Keratinocyte (primary cell): ENCODE measurements around the gene LYL1. TPM values are rescaled to one million over a fixed set of nuclear protein-coding genes. Genes with fewer than 3 reads are reported as not detected.

Experiments
- DNase-seq: peaks from one replicate; pipeline ENCODE4 v3.0.0-alpha.2; 2011; ENCODE audit warnings: low read depth, missing footprints, low spot score
- FAIRE-seq: peaks from 2 replicates; lab custom pipeline; 2011; peaks lifted over from hg19 to GRCh38; lab: Jason Lieb, UNC
- H2AFZ ChIP-seq: 2 replicates; pipeline ENCODE4 v1.6.0; 2012; ENCODE audit warnings: low read length, control low read depth, inconsistent platforms; ENCODE audit not compliant: control insufficient read depth
- H3K27ac ChIP-seq: 2 replicates; pipeline ENCODE4 v1.5.1; 2011; ENCODE audit warnings: low read length; ENCODE audit not compliant: control insufficient read depth, insufficient read depth
- H3K27me3 ChIP-seq: 3 replicates; pipeline ENCODE4 v1.6.0; 2011; ENCODE audit warnings: low read length; ENCODE audit not compliant: control insufficient read depth, insufficient read depth; ENCODE audit errors: extremely low read depth
- H3K36me3 ChIP-seq, 2 experiments: 2 replicates in 1 of 2; 3 replicates in 1 of 2; pipeline ENCODE4 v1.5.1; 2011; ENCODE audit warnings: low read length in 2 of 2, mild to moderate bottlenecking in 1 of 2; ENCODE audit not compliant: control insufficient read depth in 2 of 2, insufficient read depth in 2 of 2; ENCODE audit errors: extremely low read depth in 1 of 2
- H3K4me1 ChIP-seq: 3 replicates; pipeline ENCODE4 v1.5.1; 2011; ENCODE audit warnings: low read length; ENCODE audit not compliant: control insufficient read depth, insufficient read depth; ENCODE audit errors: extremely low read depth
- H3K4me2 ChIP-seq: 3 replicates; pipeline ENCODE4 v1.6.0; 2011; ENCODE audit warnings: low read depth, low read length; ENCODE audit not compliant: control insufficient read depth, insufficient read depth; ENCODE audit errors: extremely low read depth
- H3K4me3 ChIP-seq, 3 experiments: fragments of 200-600 bp in 1 of 3; sonication (generic) in 1 of 3; 2 replicates in 2 of 3; 3 replicates in 1 of 3; pipeline ENCODE4 v1.5.1; 2011 to 2016; ENCODE audit warnings: low read length in 3 of 3, mild to moderate bottlenecking in 3 of 3, control low read depth in 2 of 3, inconsistent platforms in 1 of 3, low read depth in 1 of 3, mixed read lengths in 1 of 3, mixed run types in 1 of 3, moderate library complexity in 1 of 3; ENCODE audit not compliant: control insufficient read depth in 2 of 3, insufficient read depth in 2 of 3; ENCODE audit errors: extremely low read depth in 1 of 3
- H3K79me2 ChIP-seq: 2 replicates; pipeline ENCODE4 v1.6.0; 2012; ENCODE audit warnings: low read length; ENCODE audit not compliant: control insufficient read depth, insufficient read depth
- H3K9ac ChIP-seq: 3 replicates; pipeline ENCODE4 v1.6.0; 2011; ENCODE audit warnings: low read length; ENCODE audit not compliant: control insufficient read depth, insufficient read depth; ENCODE audit errors: extremely low read depth
- H3K9me1 ChIP-seq: 3 replicates; pipeline ENCODE4 v1.6.0; 2011; ENCODE audit warnings: low read length; ENCODE audit not compliant: control insufficient read depth, insufficient read depth; ENCODE audit errors: extremely low read depth
- H3K9me3 ChIP-seq: 2 replicates; pipeline ENCODE4 v1.5.1; 2012; ENCODE audit warnings: low read depth, low read length; ENCODE audit not compliant: control insufficient read depth
- H4K20me1 ChIP-seq: 3 replicates; pipeline ENCODE4 v1.6.0; 2011; ENCODE audit warnings: low read length; ENCODE audit not compliant: control insufficient read depth, insufficient read depth; ENCODE audit errors: extremely low read depth
- CTCF ChIP-seq, 3 experiments: IDR thresholded peaks in 1 of 3; conservative IDR thresholded peaks in 1 of 3; optimal IDR thresholded peaks in 1 of 3; 2 replicates in 2 of 3; 3 replicates in 1 of 3; pipeline versions ENCODE3 to v1.5.1; 2011; ENCODE audit warnings: low read length in 3 of 3, mild to moderate bottlenecking in 3 of 3, moderate library complexity in 2 of 3, control low read depth in 1 of 3, inconsistent platforms in 1 of 3; ENCODE audit not compliant: insufficient read depth in 2 of 3; ENCODE audit errors: extremely low read depth in 1 of 3
- EZH2 ChIP-seq: IDR thresholded peaks from one replicate; pipeline ENCODE4 v1.6.1; 2012; ENCODE audit warnings: inconsistent platforms, mild to moderate bottlenecking, low read length, moderate library complexity
- dilution Hi-C: fragments of 300-500 bp; cut with MboI; formaldehyde crosslinking; loops from one replicate; pipeline ENCODE4 v1.7.0; 2020; ENCODE audit warnings: low sequenced_read_pairs; ENCODE audit not compliant: extremely low pct_ligation_motif_present
- polyA plus RNA-seq, 5 experiments: library from polyadenylated mRNA; depleted of rRNA in 3 of 5; stranded (reverse) in 3 of 5; stranded (forward) in 1 of 5; unstranded in 1 of 5; fragments of >200 nt; gene quantifications; 1 replicate in 1 of 5; 2 replicates in 3 of 5; 3 replicates in 1 of 5; pipeline versions ENCODE4 v1.2.1 to v1.2.3, GENCODE V29; 2011 to 2012; ENCODE audit warnings: missing spikeins in 2 of 5, low read depth in 1 of 5, low replicate concordance in 1 of 5

Gene LYL1
- polyA plus RNA-seq, 1 donor (not counting 4 experiments of a cell fraction or from before 2014, with no cell fraction given): 0.07 TPM

GRCh38 chr19:13077240-13077639 is 25.4 kb downstream of the LYL1 start:
- Histone ChIP-seq H3K4me1 (peaks cover 16% of the 10 kb centered on the region), H3K4me3 (no peak overlapping the region), H3K9me1 (no peaks in the 10 kb centered on the region), H4K20me1 (no peaks in the 10 kb centered on the region), H3K79me2 (no peaks in the 10 kb centered on the region), H3K9ac (no peak overlapping the region), H3K4me2 (no peak overlapping the region), H3K9me3 (no peaks in the 10 kb centered on the region), H2AFZ (no peak overlapping the region), H3K27ac (no peak overlapping the region), H3K36me3 (peaks cover 17 to 40% of the 10 kb centered on the region in 2 experiments), H3K27me3 (no peaks in the 10 kb centered on the region)
- TF ChIP-seq EZH2 (no peak), CTCF (optimal IDR thresholded peaks at IDR 0.05 in 1 of 3, IDR thresholded peaks at IDR 0.05 in 1 of 3, conservative IDR thresholded peaks at IDR 0.05 in 1 of 3; ENCODE audit: extremely low read depth in 1 of 3, insufficient read depth in 2 of 3, low read length in 3 of 3) (no peak)
- FAIRE-seq (no peak), DNase-seq (no peak)
- dilution Hi-C loops: no loop called here

GRCh38 chr19:13076787-13077186 is 25.9 kb downstream of the LYL1 start:
- Histone ChIP-seq H3K9me1 (no peaks in the 10 kb centered on the region), H2AFZ (no peak overlapping the region), H3K36me3 (peaks cover 15 to 40% of the 10 kb centered on the region in 2 experiments), H3K4me3 (no peak overlapping the region), H3K79me2 (no peaks in the 10 kb centered on the region), H3K27ac (no peak overlapping the region), H3K4me1 (peaks cover 16% of the 10 kb centered on the region), H3K9ac (no peak overlapping the region), H4K20me1 (no peaks in the 10 kb centered on the region), H3K4me2 (no peak overlapping the region), H3K9me3 (no peaks in the 10 kb centered on the region), H3K27me3 (no peaks in the 10 kb centered on the region)
- dilution Hi-C loops: no loop called here
- FAIRE-seq (no peak), DNase-seq (no peak)
- TF ChIP-seq CTCF (optimal IDR thresholded peaks at IDR 0.05 in 1 of 3, IDR thresholded peaks at IDR 0.05 in 1 of 3, conservative IDR thresholded peaks at IDR 0.05 in 1 of 3; ENCODE audit: extremely low read depth in 1 of 3, insufficient read depth in 2 of 3, low read length in 3 of 3): no peak
